ENCODE data around the gene PELI2.

DNA sequence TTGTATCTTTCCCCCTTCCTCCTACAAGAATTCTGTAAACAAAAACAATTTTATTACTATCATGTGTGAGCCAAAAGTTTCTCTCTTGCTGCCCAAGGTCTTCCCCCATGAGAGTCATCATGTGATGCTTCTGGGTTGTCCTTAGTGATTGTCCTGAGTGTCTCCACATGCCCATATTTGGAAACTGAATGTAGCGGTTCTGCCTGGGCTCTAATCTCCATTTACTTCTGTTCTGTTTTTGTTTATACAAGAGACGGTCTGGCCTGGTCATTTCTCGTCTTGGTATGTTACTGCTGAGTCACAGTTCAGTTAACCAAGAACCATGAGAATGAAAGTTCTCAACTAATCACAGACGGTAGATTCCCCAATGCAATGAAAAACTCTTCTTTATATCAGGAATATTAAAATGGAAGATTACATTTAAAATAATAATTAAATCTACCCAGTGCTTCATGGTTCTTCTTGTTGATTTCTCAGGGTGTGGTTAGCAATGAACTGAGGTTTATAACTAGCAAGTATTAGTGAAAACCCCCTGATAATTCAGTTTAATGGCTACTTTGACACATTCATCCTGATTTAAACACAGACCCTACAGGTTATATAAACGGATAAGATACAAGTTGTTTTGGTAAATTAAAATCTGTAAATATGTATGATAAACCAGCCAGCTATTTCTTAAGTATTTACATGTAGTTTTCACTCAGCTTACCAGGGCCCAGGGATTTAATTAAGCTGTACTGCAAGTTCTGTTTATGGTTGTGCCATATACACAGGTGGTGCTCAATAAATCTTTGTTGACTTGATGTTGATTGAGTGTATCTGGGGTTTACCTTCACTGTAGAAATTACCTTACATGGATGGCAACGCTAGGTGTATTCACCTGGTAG, 81.1 kb downstream of the PELI2 start:
- TF ChIP-seq, protein P1, sequence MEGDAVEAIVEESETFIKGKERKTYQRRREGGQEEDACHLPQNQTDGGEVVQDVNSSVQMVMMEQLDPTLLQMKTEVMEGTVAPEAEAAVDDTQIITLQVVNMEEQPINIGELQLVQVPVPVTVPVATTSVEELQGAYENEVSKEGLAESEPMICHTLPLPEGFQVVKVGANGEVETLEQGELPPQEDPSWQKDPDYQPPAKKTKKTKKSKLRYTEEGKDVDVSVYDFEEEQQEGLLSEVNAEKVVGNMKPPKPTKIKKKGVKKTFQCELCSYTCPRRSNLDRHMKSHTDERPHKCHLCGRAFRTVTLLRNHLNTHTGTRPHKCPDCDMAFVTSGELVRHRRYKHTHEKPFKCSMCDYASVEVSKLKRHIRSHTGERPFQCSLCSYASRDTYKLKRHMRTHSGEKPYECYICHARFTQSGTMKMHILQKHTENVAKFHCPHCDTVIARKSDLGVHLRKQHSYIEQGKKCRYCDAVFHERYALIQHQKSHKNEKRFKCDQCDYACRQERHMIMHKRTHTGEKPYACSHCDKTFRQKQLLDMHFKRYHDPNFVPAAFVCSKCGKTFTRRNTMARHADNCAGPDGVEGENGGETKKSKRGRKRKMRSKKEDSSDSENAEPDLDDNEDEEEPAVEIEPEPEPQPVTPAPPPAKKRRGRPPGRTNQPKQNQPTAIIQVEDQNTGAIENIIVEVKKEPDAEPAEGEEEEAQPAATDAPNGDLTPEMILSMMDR (conservative IDR thresholded peaks at IDR 0.05), result no peak
- TF ChIP-seq EZH2 (IDR thresholded peaks at IDR 0.05; ENCODE audit: low read depth), result no peak

Measured in PC-9 (cell line).